GM13976 (cell line): Measurements from ENCODE around the gene CKLF.

Experiments used
- DNase-seq: peaks from one replicate; pipeline ENCODE4 v3.0.0; 2012; ENCODE audit warnings: low spot score
- CTCF ChIP-seq: IDR thresholded peaks from 2 replicates; pipeline ENCODE4 v1.5.1; 2012; ENCODE audit warnings: borderline replicate concordance, mild to moderate bottlenecking; ENCODE audit not compliant: insufficient read depth; ENCODE audit errors: extremely low read depth, missing control alignments, control extremely low read depth
- in situ Hi-C: fragments of 300-500 bp; cut with MboI; formaldehyde crosslinking; loops from one replicate; pipeline ENCODE4 v1.12.0; 2022; ENCODE audit warnings: low sequenced_read_pairs, mixed read lengths, inconsistent platforms; ENCODE audit not compliant: unreplicated experiment

Gene CKLF

GRCh38 chr16:66515596-66516508, 36.5 kb upstream of the CKLF start:
- peak; percentile 50 for DNase-seq
- in situ Hi-C loops, result no loop called here
- peak; percentile 24 for TF ChIP-seq CTCF

- in situ Hi-C loops, result no loop called here
- DNase-seq, result no peak
- TF ChIP-seq CTCF, result no peak
Measured at GRCh38 chr16:66516509-66516807, 35.9 kb upstream of the CKLF start.

- DNase-seq, result peak; percentile 96
- in situ Hi-C loops, result no loop called here
- TF ChIP-seq CTCF, result no peak
Measured at GRCh38 chr16:66516808-66517585, 35.4 kb upstream of the CKLF start.

GRCh38 chr16:66517586-66518263, 34.7 kb upstream of the CKLF start:
- in situ Hi-C loops, result no loop called here
- no peak for DNase-seq

GRCh38 chr16:66519482-66520373, 32.6 kb upstream of the CKLF start:
- TF ChIP-seq CTCF, result no peak
- in situ Hi-C loops, result no loop called here
- DNase-seq, result no peak

More at GRCh38 chr16:66517586-66518263, 34.7 kb upstream of the CKLF start:
- TF ChIP-seq CTCF, result no peak
